ENCODE measurements around the gene ZNF180. TPM values are rescaled to one million over a fixed set of nuclear protein-coding genes. Genes with fewer than 3 reads are reported as not detected.
"Not testable (repeated sequence)": the region's sequence is repeated elsewhere in the genome, so short reads cannot be mapped to it uniquely, and the experiment has no call there.

Gene ZNF180
- total RNA-seq (2014; rRNA removed; shearing (Covaris generic)), result 18.0 and 18.4 TPM in 2 replicates
- polyA plus RNA-seq (2015; cell fraction: cytosol; rRNA removed), result 5.8 and 6.0 TPM in 2 replicates
- 6.5 and 9.8 TPM in 2 replicates for polyA plus RNA-seq (2015; cell fraction: nucleus; rRNA removed)

DNA sequence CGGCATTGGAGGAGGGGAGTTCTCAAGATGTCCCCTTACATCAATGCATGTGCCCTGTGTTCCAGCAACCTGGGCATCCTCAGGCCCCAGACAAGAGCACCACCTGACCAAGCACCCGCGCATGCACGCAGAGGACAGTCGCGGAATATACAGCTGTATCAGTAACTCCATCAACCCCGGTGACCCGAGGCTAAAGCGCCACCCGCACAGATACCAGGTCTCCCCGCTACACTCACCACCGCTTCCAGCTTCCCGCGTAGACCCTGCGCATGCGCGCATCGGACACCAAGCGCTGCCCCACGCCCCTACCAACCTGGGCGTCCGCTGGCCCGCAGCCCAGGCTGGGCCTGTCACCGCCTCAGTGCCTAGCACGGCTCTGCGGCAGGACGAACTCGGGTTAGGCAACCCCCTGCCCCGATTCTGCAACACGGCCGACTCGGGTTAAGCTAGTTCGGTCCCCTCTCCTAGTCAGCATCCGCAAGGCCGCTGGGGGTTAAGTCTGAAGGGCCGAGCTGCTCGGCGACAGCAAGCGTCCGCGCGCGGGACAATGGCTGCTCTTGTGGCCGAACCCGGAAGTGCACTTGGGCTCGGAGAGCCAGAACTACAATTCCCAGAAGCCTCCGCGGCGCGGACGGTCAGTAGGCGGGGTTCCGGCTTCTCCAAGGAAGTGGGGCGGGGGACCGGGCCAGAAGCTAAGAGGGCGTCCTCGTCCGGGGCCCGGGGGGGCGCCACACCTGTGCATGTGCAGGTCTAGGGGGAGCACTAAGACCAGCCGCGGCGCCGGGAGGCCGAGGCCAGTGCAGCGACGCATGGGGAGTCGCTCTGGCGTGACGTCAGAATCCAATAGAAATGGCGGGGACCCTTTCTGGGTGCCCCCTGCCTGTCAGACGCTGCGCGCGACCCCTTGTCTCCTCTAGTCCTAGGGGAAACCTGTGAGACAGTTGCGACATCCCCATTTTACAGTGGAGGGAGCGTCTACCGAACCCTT lies at the start of gene ZNF180:
Gene ZNF180 (minus strand): TSS at position 561 of the 988 bp plus-strand sequence. CDS start 3,188 bp downstream, outside the sequence.
- DNase-seq (ENCODE audit: low read depth), result peak; percentile 93

DNA sequence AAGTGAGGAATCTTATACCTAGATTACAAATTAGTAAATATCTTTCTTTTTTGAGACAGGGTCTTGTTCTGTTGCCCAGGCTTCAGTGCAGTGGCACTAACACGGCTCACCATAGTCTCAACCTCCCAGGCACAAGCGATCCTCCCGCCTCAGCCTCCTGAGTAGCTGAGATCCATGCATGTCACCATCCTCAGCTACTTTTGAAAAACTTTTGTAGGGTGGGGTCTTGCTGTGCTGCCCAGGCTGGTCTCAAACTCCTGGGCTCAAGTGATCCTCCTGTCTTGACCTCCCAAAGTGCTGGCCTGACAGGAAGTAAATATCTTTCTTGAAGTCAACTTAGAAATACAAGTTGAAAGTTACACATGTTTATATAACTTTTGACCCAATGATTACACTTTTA lies 49.2 kb upstream of the ZNF180 start:
- DNase-seq (ENCODE audit: low read depth), result no peak

DNA sequence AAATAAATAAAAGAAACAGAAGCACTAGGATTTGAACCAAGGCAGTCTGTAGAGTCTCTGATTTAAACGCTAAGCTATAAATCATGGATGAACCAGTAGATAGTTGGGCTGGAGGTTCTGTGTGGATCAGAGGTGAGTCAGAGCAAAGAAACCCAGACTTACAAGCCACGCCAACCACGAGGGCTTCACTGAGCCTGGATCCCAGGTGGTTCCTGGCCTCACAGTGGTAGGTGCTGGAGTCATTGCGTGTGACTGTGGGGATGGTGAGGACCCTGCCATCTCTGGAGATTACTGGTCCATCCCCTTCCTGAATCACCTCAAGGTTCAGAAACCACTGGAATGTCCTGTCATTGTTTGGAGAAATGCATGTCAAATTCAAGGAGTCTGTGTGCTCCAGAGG lies 48.4 kb upstream of the ZNF180 start:
- peak; percentile 58 for DNase-seq (ENCODE audit: low read depth)

- no peak for DNase-seq (ENCODE audit: low read depth)
Observed at GRCh38 chr19:44544031-44544430, 43.7 kb upstream of the ZNF180 start.

- DNase-seq (ENCODE audit: low read depth), result no peak
Observed at GRCh38 chr19:44542671-44543070, 42.3 kb upstream of the ZNF180 start.

DNA sequence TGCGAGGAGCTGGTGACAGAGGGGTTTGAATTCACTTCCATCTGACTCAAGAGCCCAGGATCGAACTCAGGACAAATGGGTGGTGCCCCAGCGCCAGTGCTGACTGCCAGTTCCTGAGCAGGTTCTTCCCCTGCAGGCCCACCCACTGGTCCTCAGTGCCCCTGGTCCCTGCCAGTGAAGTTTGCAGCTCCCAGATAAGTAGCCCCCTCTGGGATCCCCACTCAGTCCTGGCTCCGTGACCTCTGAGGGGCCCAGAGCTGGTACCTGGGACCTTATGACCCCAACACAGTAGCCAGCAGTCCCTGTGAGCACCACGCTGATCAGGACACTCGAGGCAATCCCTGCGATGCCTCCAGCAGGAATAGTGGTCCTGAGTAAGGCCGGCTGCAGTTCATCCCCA lies 40.4 kb upstream of the ZNF180 start:
- no peak for DNase-seq (ENCODE audit: low read depth)

DNA sequence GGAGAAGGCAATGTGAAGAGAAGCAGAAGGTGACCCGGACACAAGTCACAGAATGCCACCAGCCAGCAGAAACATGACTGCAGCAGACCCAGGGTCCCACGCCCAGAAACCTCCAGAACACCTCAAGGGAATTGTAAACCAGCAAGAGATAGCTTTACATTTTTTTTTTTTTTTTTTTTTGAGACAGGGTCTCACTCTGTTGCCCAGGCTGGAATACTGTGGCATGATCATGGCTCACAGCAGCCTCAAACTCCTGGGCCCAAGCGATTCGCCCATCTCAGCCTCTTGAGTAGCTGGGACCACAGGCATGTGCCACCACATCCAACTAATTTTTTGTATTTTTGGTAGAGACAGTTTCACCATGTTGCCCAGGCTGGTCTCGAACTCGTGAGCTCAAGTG lies 39.7 kb upstream of the ZNF180 start:
- DNase-seq (ENCODE audit: low read depth), result no peak

GRCh38 chr19:44539236-44539826 lies 39.0 kb upstream of the ZNF180 start:
- DNase-seq (ENCODE audit: low read depth), result no peak

DNA sequence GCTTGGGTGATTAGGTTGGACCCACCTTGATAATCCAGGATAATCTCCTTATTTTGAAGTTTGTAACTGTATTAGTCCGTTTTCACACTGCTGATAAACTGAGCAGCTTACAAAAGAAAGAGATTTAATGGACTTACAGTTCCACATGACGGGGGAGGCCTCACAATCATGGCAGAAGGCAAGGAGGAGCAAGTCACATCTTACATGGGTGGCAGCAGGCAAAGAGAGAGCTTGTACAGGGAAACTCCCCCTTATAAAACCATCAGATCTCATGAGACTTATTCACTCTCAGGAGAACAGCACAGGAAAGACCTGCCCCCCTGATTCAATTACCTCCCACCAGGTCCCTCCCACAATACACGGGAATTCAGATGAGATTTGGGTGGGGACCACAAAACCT lies 35.0 kb upstream of the ZNF180 start:
- not testable (repeated sequence) for DNase-seq (ENCODE audit: low read depth)

GRCh38 chr19:44532819-44533218 lies 32.5 kb upstream of the ZNF180 start:
- DNase-seq (ENCODE audit: low read depth), result no peak

GRCh38 chr19:44530777-44531176 lies 30.5 kb upstream of the ZNF180 start:
- DNase-seq (ENCODE audit: low read depth), result peak; percentile 74

DNA sequence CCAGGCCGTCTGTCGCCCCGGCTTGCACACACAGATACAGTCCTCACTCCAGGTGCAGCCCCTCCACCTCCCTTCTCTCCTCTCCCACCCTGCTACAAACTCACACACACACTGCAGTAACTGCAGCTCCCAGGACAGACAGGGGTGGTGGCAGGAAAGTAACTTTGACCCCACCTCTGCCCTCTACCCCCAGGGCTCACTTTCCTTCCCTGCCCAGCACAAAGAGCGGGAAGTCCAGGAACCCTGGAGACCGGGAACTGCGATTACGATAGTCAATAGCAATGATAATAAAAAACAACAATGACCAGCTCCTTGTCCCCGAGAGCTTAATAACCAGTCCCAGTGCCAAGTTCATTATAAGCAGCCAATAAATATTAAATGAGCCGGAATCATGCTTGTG lies 29.2 kb upstream of the ZNF180 start, which contains the start of gene CEACAM20:
Gene CEACAM20 (minus strand): TSS at position 140 of the 400 bp plus-strand sequence. CDS start 166 bp downstream, outside the sequence.
- DNase-seq (ENCODE audit: low read depth), result no peak

DNA sequence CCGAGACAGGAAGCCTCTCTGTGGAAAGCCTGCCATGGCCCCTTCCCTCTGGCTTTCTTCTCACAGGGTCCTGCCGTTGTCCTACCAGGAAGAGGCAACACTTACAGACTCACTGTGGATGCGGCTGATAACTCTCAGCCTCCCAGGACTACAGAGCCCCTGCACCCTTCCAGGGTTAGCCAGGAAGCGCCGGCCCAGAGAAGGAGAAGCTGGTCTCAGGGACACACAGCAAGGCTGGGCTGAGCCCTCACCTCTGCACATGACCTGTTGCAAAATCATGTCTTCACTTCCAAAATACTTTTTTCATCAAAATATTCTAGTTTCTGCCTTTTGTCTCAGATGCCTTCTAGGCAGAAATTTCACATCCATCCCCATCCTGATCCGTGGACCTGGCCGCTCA lies 27.2 kb upstream of the ZNF180 start:
- no peak for DNase-seq (ENCODE audit: low read depth)

DNA sequence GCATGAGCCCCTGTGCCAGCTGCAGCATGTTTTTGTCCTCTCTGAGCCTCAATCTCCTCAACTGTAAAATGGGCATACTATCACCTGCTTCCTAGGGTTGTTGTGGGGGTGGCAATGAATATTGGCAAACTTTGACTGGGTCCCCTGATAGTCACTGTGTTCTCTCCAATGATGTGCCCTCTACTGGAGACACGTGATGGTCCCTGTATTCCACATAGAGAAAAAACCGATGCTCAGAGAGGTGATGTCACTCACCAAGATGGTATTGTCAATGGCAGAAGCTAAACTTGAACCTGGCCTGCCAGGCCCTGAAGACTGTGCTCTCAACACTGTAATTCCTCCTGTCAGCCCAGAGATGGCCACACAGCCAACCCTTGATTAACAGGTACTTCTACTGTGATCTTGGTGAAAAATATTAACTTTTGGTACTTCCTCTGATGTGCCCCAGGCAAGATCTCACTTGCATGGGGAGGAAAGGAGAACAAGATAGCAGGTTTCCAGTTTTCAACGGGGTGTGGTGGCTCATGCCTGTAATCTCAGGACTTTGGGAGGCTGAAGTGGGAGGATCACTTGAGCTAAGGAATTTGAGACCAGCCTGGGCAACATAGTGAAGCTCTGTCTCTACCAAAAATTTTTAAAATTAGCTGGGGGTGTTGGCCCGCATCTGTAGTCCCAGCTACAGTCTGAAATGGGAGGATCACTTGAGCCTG lies 25.6 kb upstream of the ZNF180 start:
- DNase-seq (ENCODE audit: low read depth), result no peak

GRCh38 chr19:44521370-44521769 lies 21.0 kb upstream of the ZNF180 start:
- no peak for DNase-seq (ENCODE audit: low read depth)

DNA sequence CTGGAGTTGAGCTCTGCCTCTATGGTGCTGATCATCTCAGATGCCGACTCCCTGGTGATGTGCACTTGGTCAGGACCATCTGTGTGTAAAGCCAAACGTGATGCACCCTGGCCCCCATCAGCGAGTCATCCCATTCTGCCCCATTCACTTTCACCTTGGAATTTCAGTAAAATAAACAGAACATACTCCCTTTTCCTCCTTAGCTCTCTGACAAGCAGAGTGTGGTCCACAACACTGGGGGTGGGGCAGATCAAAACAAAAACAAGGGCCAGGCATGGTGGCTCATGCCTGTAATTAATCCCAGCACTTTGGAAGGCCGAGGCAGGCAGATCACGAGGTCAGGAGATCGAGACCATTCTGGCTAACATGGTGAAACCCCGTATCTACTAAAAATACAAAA lies 16.8 kb upstream of the ZNF180 start:
- no peak for DNase-seq (ENCODE audit: low read depth)

DNA sequence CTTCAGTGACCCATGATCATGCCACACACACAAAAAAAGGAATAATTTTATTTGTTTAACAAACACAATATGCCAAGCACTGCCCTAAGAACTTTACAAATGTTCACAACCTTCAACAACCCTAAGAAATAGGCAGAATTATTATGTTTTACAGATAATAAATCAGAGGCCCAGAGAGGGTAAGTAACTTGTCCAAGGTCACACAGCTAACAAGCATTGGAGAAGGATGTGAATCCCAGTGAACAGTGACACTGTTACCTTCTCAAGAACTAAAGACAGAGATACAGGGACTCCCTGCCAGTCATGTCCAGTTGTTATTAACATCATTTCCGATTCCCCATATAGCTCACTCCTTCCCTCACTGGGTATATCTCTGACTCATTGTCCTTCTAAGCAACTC lies 15.6 kb upstream of the ZNF180 start:
- DNase-seq (ENCODE audit: low read depth), result no peak

DNA sequence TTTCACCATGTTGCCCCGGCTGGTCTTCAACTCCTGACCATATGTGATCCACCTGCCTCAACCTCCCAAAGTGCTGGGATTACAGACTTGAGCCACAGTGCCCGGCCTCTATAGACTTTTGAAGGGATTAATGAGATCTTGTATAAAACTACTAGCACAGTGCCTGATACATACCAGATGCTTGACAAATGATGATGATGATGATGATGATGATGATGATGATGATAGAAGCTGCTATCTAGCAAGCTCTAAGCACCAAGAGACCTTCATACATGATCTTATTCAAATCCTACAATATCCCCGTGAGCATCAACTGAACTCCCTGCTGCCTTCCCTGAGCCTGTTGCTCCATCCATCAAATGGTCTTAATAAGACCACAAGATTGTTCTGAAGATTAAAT lies 14.7 kb upstream of the ZNF180 start:
- no peak for DNase-seq (ENCODE audit: low read depth)

- peak; percentile 37 for DNase-seq (ENCODE audit: low read depth)
Observed at GRCh38 chr19:44512326-44513298, 12.3 kb upstream of the ZNF180 start.

DNA sequence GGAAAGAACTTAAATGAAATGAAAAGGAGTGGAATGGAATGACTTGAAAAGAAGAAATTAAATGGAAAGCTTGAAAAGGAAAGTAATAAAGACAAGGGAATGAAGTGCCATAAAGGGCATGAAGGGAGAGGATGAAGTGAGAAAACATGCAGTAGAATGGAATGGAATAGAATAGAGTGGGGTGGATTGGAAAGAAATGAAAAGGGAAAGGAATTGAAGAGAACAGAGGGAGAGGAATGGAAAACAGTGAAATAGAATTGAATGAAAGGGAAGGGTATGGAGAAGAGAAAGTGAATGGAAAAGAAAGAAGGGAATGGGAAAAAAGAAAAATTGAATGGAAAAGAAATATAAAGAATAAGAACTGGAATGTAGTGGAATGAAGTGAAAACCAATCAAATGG lies 9.2 kb upstream of the ZNF180 start:
- DNase-seq (ENCODE audit: low read depth), result no peak

Data from HT1080 (cell line).